HG03469 (cell line): ENCODE results near the gene LPCAT1.

ENCODE experiments used
- ATAC-seq: cut with Tn5 transposase; IDR thresholded peaks from one replicate; pipeline ENCODE4 v1.9.1; 2021; ENCODE audit warnings: mild to moderate bottlenecking, moderate library complexity, moderate number of reproducible peaks; ENCODE audit not compliant: unreplicated experiment

LPCAT1 gene

DNA sequence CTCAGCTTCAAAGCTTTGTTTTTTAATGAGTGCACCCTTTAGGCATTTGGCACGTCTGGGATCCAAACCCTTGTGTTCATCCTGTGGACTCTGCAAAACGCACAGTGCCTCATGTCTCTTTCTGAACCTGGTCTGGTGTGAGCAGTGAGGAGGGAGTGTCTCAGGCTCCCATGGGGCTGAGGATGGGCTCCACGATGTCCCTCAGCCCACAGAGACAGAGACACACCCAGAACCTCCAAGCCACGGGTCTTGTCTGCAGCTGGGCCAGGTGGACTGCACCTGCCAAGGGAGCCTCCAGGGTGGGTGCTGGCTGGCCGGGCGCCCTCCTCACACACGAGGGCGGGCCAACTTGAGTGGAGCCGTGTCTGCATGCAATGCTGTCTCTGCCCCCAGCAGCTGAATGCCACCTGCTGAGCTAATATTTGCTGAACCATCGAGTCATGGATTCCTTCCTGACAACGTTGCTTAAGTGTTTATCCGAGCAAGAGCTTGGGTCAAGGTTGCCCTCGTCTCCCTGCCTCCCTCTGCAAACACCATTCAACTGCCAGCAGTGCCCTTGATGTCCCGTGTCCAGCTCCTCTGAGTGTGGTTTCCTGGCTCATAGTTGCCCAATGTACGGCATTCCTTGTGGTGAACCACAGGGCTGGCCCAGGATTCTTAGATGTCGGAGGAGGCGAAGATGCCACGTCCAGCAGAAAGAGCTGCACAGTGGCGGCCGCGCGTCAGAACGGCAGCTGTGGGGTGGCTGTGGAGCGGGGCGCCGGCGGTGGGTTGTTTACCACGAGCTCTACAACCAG is 31.4 kb upstream of the LPCAT1 start:
- ATAC-seq: no peak

DNA sequence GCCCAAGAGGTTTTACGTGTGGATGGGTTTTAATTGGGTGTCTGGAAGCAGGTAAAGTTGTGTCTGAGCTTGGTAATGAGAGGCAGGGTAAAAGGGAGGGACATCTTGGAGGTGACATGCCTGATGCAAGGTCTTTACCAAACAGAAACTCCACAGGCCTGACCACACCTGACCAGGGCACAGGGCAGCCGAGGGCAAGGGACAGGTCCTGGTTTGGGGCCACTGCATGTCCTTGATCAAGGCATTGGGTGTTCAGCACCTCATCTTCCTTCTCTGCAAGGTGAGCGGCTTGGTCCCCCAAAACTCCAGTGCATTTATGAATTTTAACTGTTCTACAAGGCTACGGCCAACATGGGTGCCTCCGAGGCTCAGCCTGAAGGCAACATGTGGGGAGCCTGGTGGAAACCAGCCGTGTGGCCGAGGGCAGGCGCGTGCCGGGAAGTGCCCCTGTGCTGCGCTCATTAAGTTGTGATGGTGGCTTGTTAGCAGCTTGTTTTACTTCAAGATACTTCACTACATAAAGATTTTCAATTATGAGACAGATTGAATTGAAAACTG is 30.7 kb upstream of the LPCAT1 start:
- no peak for ATAC-seq

DNA sequence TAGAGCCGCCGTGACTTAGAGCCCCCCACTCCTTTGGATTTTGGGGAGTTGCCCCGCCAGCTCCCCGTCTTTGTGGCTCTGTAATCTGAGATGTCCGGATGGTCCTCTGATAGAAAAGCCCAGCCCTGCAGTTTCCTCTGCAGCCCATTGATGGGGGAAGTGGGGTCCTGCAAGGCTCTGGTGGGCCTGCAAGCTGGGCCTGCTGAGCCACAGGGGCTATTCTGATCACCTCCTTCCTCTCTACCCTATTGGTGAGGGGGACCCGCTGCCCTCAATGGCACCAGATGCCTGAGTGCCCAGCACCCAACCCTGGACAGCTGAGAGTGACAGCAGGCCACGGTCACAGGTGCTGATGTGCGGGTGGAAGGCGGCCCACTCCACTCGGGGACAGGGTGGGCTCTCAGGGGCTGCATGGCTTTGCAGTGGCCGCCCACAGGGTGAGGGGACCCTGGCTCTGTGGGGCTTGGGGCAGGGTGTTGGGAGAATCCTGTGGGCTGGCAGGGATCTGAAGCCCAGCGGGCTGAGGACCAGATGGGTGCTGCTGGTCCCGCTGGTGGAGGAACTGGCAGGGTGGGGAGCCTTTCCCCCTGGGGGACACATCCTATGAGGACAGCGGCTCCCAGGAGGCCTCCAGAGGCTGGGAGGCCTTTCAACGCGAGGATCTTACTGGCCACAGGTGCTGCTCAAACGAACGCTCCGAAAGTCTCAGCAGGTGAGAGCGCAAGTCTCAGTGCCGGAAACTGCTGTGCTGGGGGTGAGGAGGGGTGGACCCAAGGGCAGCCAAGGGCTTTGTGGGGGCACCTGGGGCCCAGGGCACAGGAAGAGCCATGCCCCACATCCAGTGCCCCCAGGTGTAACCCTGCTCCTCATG is 30.0 kb upstream of the LPCAT1 start:
- no peak for ATAC-seq

DNA sequence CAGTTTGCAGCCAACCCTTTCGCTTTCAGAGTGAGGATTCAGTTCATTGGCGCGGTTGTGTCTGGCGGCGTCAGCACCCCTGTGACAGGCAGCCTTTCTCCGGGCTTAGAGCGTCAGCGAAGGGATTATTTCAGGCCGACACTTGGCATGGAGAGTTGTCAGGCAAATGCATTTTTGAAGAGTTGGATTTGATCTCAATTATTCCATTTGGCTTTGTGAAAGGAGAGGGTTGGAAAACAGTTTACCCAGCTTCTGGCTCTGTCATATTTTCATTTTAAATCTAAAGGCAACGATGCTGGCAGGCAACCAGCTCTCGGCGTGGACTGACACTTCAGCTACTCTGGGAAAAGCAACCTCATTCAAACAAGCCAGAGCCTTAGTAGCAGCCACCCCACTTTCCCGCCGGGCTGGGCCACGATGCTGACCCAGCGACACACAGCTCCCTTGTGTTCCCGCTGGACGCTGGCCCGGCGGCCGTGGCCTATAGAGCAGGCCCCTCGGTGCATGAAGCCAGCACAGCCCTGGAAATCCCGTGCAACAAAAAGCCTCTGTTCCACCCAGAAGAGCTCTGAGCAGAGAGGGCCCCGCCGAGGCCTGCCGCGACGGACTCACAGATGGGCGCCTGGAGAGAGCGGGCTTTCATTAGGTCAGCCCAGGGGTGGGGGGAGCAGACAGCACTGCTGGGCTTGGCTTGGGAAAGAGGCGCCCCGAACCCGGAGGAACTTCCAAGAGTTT is 28.9 kb upstream of the LPCAT1 start:
- no peak for ATAC-seq

DNA sequence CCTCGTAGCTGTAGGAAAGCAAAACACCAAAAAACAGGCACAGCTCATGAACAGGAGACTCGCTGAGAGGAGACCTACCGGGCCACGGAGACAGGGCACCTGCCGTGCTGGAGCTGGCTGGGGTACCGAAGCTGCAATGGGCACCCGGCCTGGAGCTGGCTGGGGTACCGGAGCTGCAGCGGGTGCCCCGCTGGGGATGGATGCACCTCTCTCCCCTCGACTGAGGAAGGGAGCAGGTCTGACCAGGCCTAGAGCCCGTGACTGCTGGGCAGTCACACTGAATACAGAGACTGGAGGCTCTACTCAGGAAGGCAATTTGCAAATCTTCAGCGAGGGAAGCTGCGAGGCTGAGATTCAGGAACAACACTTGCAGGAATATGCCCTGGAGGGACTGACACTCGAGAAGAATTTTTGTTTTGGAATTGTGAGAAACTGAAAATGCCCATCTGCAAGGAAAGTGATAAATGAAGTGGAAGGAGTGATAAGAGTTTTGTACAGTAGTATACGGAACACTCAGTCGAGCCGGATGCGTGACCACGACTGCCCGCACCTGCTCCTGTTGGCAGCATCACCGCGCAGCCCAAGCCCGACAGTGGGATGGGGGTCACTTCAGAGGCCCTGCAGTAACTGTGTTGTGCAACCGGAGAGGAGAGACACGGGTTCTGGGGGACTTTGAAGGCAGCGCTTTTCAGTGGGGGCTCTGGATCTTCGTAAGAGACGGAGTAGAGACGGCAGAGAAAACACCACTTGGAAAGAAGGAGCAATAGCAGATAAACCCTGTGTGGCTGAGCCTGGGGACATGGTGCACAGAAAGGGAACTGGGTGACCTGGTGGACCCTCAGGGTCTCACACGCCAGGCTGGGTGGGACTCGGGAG is 27.9 kb upstream of the LPCAT1 start:
- ATAC-seq: no peak

DNA sequence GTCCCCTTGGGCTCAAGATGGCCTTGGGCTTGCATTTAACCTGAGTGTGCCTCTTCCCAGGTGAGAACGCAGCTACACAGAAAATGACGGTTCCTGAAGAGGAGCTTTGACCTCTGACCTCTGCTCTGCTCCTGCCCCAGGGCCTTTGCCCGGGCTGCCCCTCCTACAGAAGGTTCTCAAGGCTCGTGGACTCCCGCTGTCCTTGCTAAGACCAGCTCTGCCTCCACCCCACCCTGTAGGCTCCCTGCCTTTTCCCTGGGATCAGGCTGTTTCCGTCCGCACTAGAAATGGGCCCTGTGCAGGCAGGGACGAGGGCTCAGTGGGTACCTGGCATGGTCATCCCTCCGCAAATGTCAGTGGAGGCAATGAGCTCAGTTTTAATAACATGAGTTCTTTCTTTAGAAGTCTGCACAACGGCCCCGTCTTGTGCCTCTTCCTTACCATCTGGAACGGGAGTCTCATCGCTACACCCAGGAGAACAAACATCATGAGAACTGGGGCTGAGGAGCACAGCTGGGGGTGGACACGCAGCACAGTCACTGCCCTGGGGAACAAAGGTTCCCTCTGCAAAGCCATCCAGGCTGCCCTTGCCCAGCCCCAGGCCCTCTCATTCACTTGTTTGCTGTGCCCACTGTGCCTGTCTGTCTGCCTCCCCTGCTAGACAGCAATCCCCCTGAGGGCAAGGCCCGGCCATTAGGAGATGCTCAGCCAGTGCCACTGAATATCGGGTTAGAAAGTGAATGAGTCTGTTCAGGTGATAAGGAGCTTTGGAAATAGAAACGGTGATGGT is 26.7 kb upstream of the LPCAT1 start:
- no peak for ATAC-seq

DNA sequence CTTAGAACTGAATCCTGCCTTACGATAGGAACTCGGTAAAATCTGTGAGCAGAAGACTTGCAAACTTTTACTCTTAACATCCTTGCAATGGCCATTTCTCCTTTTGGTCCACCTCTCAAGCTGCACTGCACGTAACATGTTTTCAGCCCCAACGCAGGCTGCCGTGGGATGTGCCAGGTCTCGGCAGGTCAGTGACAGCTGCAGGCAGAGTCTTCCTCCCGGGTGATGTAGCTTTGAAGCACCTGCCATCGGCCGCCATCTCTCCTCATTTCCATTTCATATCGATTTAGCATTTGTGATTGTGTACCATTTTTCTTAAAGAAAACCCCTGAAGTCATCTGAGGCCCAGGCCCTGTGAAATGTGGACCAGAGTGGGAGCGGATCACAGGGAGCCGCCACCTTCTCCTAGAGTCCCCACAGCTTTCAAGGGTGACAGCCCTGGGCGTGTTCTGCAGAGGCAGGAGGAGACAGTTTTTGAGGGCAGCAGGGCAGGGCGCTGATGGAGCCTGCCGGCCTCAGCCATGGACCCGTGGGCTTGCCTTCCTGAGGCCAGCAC is 25.8 kb upstream of the LPCAT1 start:
- no peak for ATAC-seq

DNA sequence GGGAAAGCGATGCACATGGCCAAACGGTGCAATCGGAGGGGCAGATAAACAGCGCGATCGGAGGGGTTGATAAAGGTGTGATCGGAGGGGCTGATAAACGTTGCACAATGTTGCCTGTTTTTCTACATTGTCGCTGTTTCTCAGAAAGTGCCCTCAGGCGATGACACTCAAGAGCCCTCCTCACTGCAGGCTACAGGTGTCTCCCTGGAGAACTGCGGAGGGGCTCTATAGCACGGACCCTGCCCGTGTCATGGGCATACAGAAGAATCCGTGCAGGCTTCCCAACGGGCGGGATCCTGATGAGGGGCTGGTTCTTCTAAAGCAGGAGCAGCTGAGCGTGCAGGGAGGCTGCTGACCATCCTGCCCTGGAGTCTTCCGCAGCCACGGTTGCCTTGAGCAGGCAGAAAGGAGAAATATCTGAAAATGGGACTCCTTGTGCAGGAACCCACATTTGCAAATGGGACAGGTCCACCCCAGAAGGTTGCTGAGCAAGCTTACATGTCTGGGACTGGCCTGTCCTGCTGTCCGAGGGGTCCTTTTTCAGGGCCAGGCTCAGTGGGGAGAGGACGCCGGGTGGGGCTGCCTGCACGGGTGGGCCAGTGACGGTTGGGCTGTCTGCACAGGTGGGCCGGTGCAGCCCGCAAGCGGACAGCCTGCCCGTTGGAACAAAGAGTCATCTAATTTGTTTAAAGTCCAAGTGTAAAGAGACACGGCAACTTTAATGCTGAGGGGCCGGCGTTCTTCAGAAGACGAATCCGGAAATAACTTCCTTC is 25.1 kb upstream of the LPCAT1 start:
- no peak for ATAC-seq

DNA sequence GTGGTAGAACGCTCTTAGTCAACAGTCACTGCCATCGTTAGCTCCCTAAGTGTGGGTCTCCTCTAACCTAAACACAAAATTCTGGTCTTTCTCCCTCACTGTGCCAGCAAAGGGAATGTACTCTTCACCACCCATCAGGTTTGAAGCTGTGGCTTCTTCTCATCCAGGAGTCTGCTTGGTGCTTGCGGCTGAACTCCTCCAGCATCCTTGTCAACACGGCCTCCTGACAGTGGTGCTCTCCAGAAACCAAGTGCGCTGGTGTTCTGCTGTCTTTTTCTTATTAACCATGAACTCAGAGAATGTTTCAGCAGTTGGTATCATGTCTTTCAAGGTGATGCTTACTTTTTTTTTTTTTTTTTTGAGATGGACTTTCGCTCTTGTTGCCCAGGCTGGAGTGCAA is 23.9 kb upstream of the LPCAT1 start:
- no peak for ATAC-seq

DNA sequence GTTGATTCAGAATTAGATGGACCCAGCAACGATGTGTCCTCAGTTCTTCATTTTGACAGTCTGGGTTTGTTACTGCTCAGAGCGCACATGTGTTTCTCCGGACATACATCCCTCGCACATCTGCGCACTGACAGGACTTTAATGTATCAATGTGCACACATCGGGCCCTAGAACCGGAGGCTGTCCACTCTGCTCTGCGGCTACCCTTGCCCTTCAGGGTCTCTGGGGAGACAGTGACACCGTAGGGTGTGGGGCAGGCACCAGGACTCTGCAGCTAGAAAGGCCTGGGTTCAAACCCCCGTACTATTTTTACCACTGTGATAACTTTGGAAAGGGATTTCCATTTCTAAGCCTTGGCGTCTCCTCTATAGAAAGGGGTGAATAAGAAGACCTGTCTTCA is 23.5 kb upstream of the LPCAT1 start:
- ATAC-seq: no peak

DNA sequence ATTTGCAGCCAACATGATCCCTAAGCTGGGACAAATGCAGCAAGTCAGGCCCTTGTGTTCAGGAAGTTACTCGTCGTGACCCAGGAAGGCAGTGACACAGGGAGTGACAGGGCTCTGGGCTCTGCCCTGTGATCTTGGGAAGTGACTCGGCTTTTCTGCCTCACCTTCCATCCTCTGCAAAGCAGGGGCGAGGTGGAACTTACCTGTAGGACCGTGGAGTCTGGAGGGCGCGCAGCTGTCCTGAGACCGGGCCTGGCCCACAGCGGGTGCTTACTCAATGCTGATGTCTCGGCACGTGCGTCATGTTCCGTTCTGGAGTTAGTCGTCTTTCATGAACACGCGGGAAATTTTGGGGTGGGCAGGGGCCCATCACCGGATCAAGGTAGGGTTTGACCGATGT is 22.8 kb upstream of the LPCAT1 start:
- ATAC-seq: no peak

DNA sequence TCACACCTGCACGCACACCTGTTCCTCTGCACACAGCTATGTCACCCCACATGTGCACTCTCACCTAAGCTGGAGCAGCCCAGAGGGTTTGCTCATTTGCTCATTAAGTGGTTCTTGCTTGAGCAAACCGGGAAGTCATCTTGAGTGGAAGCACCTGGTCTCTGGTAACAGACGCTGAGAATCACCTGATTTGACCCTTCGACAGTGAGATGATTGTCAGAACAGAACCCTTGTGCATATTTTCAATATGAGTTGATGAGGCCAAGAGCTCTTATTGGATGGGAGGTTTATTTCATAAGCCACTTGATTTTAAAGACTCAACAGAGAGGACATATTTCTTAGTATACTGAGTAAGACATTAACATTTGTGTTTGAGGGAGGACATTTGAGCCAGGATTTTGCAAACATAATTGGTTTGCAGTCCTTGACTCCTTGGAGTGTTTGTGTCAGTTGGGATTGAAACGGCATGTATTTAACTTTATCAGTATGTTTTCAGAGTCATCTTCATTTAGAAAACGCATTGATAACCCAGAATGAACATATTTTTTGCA is 22.1 kb upstream of the LPCAT1 start:
- ATAC-seq: no peak

DNA sequence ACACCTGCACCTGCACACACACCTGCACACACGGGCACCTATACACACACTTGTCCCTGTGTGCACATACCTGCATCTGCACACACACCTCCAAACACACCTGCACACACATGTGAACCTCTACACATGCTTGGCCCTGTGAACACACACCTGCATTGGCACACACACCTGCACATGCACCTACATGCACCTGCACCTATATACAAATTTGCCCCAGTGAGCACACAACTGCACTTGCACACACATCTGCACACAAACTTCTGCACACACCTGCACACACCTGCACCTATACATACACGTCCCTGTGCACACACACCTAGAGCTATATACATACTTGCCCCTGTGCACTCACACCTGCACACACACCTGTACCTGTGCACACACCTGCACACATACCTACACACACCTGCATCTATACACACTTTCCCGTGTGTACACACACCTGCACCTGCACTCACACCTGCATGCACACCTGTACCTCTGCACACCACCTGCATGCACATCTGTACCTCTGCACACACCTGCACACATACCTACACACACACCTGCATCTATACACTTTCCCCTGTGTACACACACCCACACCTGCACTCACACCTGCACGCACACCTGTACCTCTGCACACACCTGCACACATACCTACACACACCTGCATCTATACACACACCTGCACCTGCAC is 21.5 kb upstream of the LPCAT1 start:
- ATAC-seq: no peak

DNA sequence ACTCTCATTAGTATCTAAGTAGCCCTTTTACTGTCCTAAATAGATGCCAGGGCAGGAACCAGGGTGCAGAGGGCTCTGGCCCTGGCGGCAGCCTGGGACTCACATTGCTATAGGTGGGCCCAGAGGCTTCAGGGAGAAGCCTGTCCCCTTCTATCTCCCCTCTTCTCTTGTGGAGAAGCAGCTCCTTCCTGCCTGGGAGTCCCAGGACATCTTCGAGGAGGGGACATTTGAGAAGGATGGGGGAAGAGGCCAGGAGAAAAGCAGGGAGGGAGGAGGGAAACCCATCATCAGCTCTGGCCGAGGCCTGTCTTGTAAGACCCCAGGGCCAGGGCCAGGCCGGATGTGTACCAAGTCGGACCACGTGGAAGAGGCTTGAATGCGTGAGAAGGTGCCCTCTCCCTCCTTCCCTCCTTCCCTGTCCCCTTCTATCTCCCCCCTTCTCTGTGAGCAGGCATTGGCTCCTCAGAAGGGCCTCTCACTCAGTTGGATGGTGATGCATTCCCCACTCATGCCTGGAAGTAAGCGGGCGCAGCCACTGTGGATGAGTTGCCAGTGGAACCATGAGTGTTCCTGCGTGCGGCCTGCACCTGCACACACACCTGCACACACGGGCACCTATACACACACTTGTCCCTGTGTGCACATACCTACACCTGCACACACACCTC is 20.7 kb upstream of the LPCAT1 start:
- ATAC-seq: no peak

DNA sequence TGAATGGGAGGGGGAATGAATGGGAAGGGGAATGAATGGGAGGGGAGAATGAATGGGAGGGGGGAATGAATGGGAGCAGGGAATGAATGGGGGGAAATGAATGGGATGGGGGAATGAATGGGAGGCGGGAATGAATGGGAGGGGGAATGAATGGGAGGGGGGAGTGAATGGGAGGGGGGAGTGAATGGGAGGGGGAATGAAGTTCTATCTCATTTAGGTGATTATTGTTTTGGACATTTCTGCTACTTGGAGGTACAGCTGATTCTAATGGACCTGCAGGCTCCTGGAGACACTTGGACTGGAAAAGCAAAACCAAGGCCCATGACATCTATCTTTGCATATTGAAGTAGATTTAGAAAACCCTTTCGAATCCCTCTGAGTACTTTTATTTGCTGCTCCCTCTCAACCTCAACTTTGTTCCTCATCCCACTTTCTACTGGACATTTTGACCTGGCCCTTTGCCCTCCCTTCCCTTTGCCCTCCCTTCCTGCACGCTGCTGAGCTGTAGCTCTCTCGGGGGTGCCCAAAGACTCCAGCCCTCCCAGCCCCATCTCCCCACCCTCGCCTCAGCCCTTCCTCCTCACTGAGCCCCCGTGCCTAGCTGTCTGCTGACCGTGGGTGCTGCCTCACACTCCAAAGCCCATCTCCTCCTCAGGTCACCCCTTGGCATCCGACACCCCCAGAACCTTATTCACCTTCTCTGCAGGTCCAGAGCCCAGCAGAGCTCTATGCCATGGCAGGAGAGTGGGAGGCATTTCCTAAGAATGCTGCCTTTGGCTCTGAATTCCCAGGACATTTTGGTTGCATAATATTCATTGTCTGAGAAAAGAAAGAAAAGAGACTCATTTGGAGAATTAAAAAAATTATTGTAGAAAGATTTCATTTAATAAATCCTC is 19.9 kb upstream of the LPCAT1 start:
- no peak for ATAC-seq

DNA sequence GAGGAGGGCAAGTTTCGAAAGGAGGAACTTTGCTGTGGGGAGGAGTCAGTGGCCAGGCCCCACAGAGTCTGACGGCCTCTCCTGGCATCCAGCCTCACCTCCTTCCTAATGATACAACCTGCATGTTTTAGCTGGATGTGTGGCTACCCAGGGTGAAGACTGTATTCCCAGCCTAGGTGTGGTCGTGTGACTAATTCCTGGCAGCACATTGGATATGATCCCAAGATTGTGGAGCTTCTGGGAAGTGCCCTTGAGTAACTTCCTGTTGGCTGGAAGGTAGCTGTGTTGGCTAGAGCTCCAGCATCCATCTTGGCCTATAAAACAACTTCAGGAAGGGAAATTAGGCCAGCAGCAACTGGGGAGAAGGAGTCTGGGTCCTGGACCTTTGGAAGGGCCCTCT is 19.0 kb upstream of the LPCAT1 start:
- ATAC-seq: no peak
